Measurements from ENCODE around the gene SLC43A3. TPM values are rescaled to one million over a fixed set of nuclear protein-coding genes. Genes with fewer than 3 reads are reported as not detected.

The SLC43A3 gene
- 110 and 116 TPM in 2 replicates for total RNA-seq (2014; rRNA removed; shearing (Covaris generic))

GRCh38 chr11:57426929-57427726 is at the start of gene SLC43A3:
SLC43A3 (minus strand) TSS chr11:57427121; CDS start chr11:57426172, 949 bp downstream.

GRCh38 chr11:57460022-57460757 is 33.3 kb upstream of the SLC43A3 start, which contains the start of gene RTN4RL2:
RTN4RL2 (plus strand) TSS chr11:57460528; CDS start chr11:57460866, 338 bp downstream.

GRCh38 chr11:57390535-57390934 is 36.4 kb downstream of the SLC43A3 start, which contains the start of gene PRG2:
PRG2 (minus strand) TSS chr11:57390650; CDS start chr11:57389944, 706 bp downstream.

DNA sequence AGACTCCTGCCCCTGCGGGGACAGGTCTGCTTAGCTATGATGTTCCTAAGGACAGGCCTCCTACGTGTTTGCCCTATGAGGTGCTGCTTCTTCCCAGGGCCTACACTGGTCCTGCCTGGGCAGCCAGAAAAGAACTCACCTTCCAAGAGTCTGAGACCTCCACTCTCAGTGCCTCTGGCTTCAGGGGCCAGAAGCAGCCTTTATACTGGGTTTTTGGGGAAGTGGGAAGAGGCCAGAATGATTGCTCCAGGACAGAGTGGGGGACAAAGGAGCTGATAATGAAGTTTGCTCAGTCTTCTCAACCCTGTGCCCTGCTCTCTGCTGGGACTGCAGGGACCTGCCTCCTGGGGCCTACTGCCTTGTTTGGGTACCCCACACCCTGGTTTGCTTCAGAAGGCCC is 45.9 kb downstream of the SLC43A3 start, which contains the start of gene PRG3:
Gene PRG3, minus strand, starts transcription at position 176 of the 400 bp plus-strand sequence. CDS start 442 bp downstream, outside the sequence.

Small RNA genes within 50 kb of the gene (small RNA-seq; reads per million reads assigned to genes)
- not detected for gene RNA5SP341

Other genes starting within 250 kb of the SLC43A3 start
- not detected in 2 replicates for gene LRRC55, start 245.2 kb downstream of the SLC43A3 start, total RNA-seq (2014; rRNA removed; shearing (Covaris generic))
- gene APLNR, start 189.9 kb downstream of the SLC43A3 start, total RNA-seq (2014; rRNA removed; shearing (Covaris generic)) = not detected in 2 replicates
- 63.2 and 72.4 TPM in 2 replicates for gene TNKS1BP1, start 102.2 kb downstream of the SLC43A3 start, total RNA-seq (2014; rRNA removed; shearing (Covaris generic))
- gene SSRP1, start 91.2 kb downstream of the SLC43A3 start, total RNA-seq (2014; rRNA removed; shearing (Covaris generic)) = 340 and 353 TPM in 2 replicates
- not detected in 2 replicates for gene P2RX3, start 88.8 kb downstream of the SLC43A3 start, total RNA-seq (2014; rRNA removed; shearing (Covaris generic))
- not detected in 2 replicates for gene PRG3, start 46.0 kb downstream of the SLC43A3 start, total RNA-seq (2014; rRNA removed; shearing (Covaris generic))
- gene PRG2, start 36.5 kb downstream of the SLC43A3 start, total RNA-seq (2014; rRNA removed; shearing (Covaris generic)) = 0.58 and 0.64 TPM in 2 replicates
- gene RTN4RL2, start 33.4 kb upstream of the SLC43A3 start, total RNA-seq (2014; rRNA removed; shearing (Covaris generic)) = 1.2 and 2.3 TPM in 2 replicates
- gene SLC43A1, start 88.6 kb upstream of the SLC43A3 start, total RNA-seq (2014; rRNA removed; shearing (Covaris generic)) = 15.6 and 17.5 TPM in 2 replicates
- 144 and 159 TPM in 2 replicates for gene TIMM10, start 103.6 kb upstream of the SLC43A3 start, total RNA-seq (2014; rRNA removed; shearing (Covaris generic))
- gene SMTNL1, start 110.5 kb upstream of the SLC43A3 start, total RNA-seq (2014; rRNA removed; shearing (Covaris generic)) = not detected in 2 replicates
- gene UBE2L6, start 140.6 kb upstream of the SLC43A3 start, total RNA-seq (2014; rRNA removed; shearing (Covaris generic)) = 48.8 and 52.1 TPM in 2 replicates
- gene SERPING1, start 170.6 kb upstream of the SLC43A3 start, total RNA-seq (2014; rRNA removed; shearing (Covaris generic)) = 0.42 TPM in 1 of 2 replicates, not detected in the other
- 2.0 and 2.4 TPM in 2 replicates for gene YPEL4, start 222.8 kb upstream of the SLC43A3 start, total RNA-seq (2014; rRNA removed; shearing (Covaris generic))
- gene CLP1, start 230.6 kb upstream of the SLC43A3 start, total RNA-seq (2014; rRNA removed; shearing (Covaris generic)) = 21.2 and 23.4 TPM in 2 replicates
- 34.0 and 44.5 TPM in 2 replicates for gene ZDHHC5, start 241.0 kb upstream of the SLC43A3 start, total RNA-seq (2014; rRNA removed; shearing (Covaris generic))

Measured in A375 (cell line).